H1 (cell line): ENCODE measurements around the gene SVIL. TPM values are rescaled to one million over a fixed set of nuclear protein-coding genes. Genes with fewer than 3 reads are reported as not detected.

Source experiments
- CTCF ChIA-PET: fragments of 300-600 bp; sonication (Branson Sonifier 250); formaldehyde crosslinking; loops from one replicate; lab custom pipeline; 2021; ENCODE audit not compliant: partially characterized antibody; lab: Charles Lee
- POLR2A ChIA-PET: fragments of 300-600 bp; sonication (Branson Sonifier 250); formaldehyde crosslinking; loops from one replicate; lab custom pipeline; 2021; ENCODE audit warnings: inconsistent platforms; ENCODE audit not compliant: partially characterized antibody; lab: Charles Lee
- DNase-seq, 2 experiments: peaks; one replicate each; pipeline versions ENCODE4 v3.0.0 to v3.0.0-alpha.2; 2010 to 2022; ENCODE audit warnings: low spot score in 2 of 2, low read depth in 1 of 2, mixed read lengths in 1 of 2
- FAIRE-seq: peaks from 2 replicates; lab custom pipeline; 2011; peaks lifted over from hg19 to GRCh38; lab: Jason Lieb, UNC
- H2AFZ ChIP-seq: 2 replicates; pipeline ENCODE4 v1.8.1; 2012; ENCODE audit warnings: low read length, inconsistent platforms
- H2AK5ac ChIP-seq: 2 replicates; pipeline ENCODE4 v1.6.1; 2013; ENCODE audit warnings: low read depth, low read length
- H2BK120ac ChIP-seq: replicated peaks from 2 replicates; pipeline ENCODE3; 2013; ENCODE audit warnings: low read depth, low read length, inconsistent platforms
- H2BK12ac ChIP-seq: 2 replicates; pipeline ENCODE4 v1.6.1; 2013; ENCODE audit warnings: low read depth, low read length
- H2BK15ac ChIP-seq: 2 replicates; pipeline ENCODE4 v1.6.1; 2013; ENCODE audit warnings: low read length
- H2BK20ac ChIP-seq: 2 replicates; pipeline ENCODE4 v1.6.1; 2013; ENCODE audit warnings: low read length
- H2BK5ac ChIP-seq: 2 replicates; pipeline ENCODE4 v1.6.1; 2013; ENCODE audit warnings: low read depth, low read length
- H3K14ac ChIP-seq: 2 replicates; pipeline ENCODE4 v1.6.1; 2013; ENCODE audit warnings: inconsistent platforms; ENCODE audit not compliant: insufficient read length
- H3K18ac ChIP-seq: 2 replicates; pipeline ENCODE4 v1.6.1; 2013; ENCODE audit warnings: low read length; ENCODE audit errors: extremely low read depth
- H3K23ac ChIP-seq: 2 replicates; pipeline ENCODE4 v1.6.1; 2013; ENCODE audit warnings: inconsistent platforms; ENCODE audit not compliant: insufficient read length
- H3K23me2 ChIP-seq: 2 replicates; pipeline ENCODE4 v1.6.1; 2013; ENCODE audit warnings: low read depth, low read length
- H3K27ac ChIP-seq: 2 replicates; pipeline ENCODE4 v1.6.1; 2011; ENCODE audit warnings: low read depth, low read length, inconsistent platforms
- H3K27me3 ChIP-seq, 4 experiments: replicated peaks in 1 of 4; 1 replicate in 1 of 4; 2 replicates in 3 of 4; pipeline versions ENCODE4 v1.6.1 to v1.8.1; 2011 to 2013; ENCODE audit warnings: low read length in 3 of 4, mild to moderate bottlenecking in 3 of 4, inconsistent platforms in 2 of 4, mixed read lengths in 2 of 4, moderate library complexity in 1 of 4; ENCODE audit not compliant: control insufficient read depth in 3 of 4, insufficient read depth in 3 of 4; ENCODE audit errors: extremely low read depth in 1 of 4
- H3K36me3 ChIP-seq, 4 experiments: 2 replicates each; pipeline versions ENCODE4 v1.6.1 to v1.8.1; 2011 to 2013; ENCODE audit warnings: mild to moderate bottlenecking in 4 of 4, low read length in 3 of 4, moderate library complexity in 2 of 4, control low read depth in 1 of 4, inconsistent platforms in 1 of 4; ENCODE audit not compliant: insufficient read depth in 4 of 4, control insufficient read depth in 2 of 4
- H3K4ac ChIP-seq: replicated peaks from 2 replicates; pipeline ENCODE3; 2013; ENCODE audit warnings: low read length, low read depth, mixed read lengths, inconsistent platforms; ENCODE audit not compliant: insufficient read length
- H3K4me1 ChIP-seq, 4 experiments: replicated peaks in 1 of 4; 1 replicate in 1 of 4; 2 replicates in 3 of 4; pipeline versions ENCODE4 v1.6.1 to v1.8.1; 2011 to 2013; ENCODE audit warnings: low read length in 3 of 4, inconsistent platforms in 2 of 4, mixed read lengths in 1 of 4; ENCODE audit not compliant: insufficient read depth in 4 of 4, control insufficient read depth in 3 of 4
- H3K4me2 ChIP-seq, 2 experiments: 2 replicates each; pipeline versions ENCODE4 v1.6.1 to v1.8.1; 2011 to 2013; ENCODE audit warnings: low read depth in 2 of 2, low read length in 2 of 2, control low read depth in 1 of 2, inconsistent platforms in 1 of 2, mild to moderate bottlenecking in 1 of 2; ENCODE audit not compliant: insufficient read depth in 1 of 2
- H3K4me3 ChIP-seq, 4 experiments: fragments of 200-600, 300-600 bp in 1 of 4; sonication (generic), shearing (Covaris generic), sonication (Bioruptor Twin) in 1 of 4; 2 replicates each; pipeline versions ENCODE4 v1.5.1 to v1.8.1; 2011 to 2016; ENCODE audit warnings: low read length in 4 of 4, low read depth in 3 of 4, control low read depth in 2 of 4, inconsistent platforms in 2 of 4, mild to moderate bottlenecking in 2 of 4, mixed read lengths in 1 of 4, moderate library complexity in 1 of 4; ENCODE audit not compliant: insufficient read depth in 2 of 4; ENCODE audit errors: extremely low read depth in 1 of 4
- H3K56ac ChIP-seq: replicated peaks from 2 replicates; pipeline ENCODE3; 2013; ENCODE audit warnings: low read depth, mild to moderate bottlenecking, mixed read lengths, low read length, inconsistent platforms; ENCODE audit not compliant: insufficient read length
- H3K79me1 ChIP-seq: 2 replicates; pipeline ENCODE4 v1.6.1; 2013; ENCODE audit warnings: low read depth, low read length, control low read depth
- H3K79me2 ChIP-seq, 2 experiments: 2 replicates each; pipeline versions ENCODE4 v1.6.1 to v1.8.1; 2012 to 2013; ENCODE audit warnings: low read length in 2 of 2, mild to moderate bottlenecking in 2 of 2, inconsistent platforms in 1 of 2; ENCODE audit not compliant: insufficient read depth in 2 of 2, control insufficient read depth in 1 of 2
- H3K9ac ChIP-seq, 4 experiments: replicated peaks in 1 of 4; 1 replicate in 1 of 4; 2 replicates in 3 of 4; pipeline versions ENCODE4 v1.6.1 to v1.8.1; 2011 to 2013; ENCODE audit warnings: low read depth in 3 of 4, low read length in 3 of 4, control low read depth in 2 of 4, mild to moderate bottlenecking in 2 of 4, moderate library complexity in 2 of 4, inconsistent platforms in 1 of 4; ENCODE audit errors: extremely low read depth in 1 of 4
- H3K9me3 ChIP-seq, 2 experiments: 2 replicates each; pipeline versions ENCODE4 v1.6.1 to v1.8.1; 2012 to 2013; ENCODE audit warnings: mild to moderate bottlenecking in 2 of 2, moderate library complexity in 2 of 2, control low read depth in 1 of 2, inconsistent platforms in 1 of 2, low read depth in 1 of 2, low read length in 1 of 2, mixed read lengths in 1 of 2; ENCODE audit not compliant: insufficient read depth in 2 of 2
- H4K20me1 ChIP-seq, 2 experiments: replicated peaks in 1 of 2; 2 replicates each; pipeline versions ENCODE3 to v1.8.1; 2011 to 2013; ENCODE audit warnings: inconsistent platforms in 2 of 2, low read length in 2 of 2, mild to moderate bottlenecking in 1 of 2; ENCODE audit not compliant: insufficient read depth in 2 of 2, control insufficient read depth in 1 of 2
- H4K5ac ChIP-seq: 2 replicates; pipeline ENCODE4 v1.6.1; 2013; ENCODE audit warnings: low read length, low read depth, mixed read lengths, inconsistent platforms; ENCODE audit not compliant: insufficient read length
- H4K8ac ChIP-seq: 2 replicates; pipeline ENCODE4 v1.8.0; 2013; ENCODE audit warnings: mild to moderate bottlenecking, moderate library complexity, low read length, inconsistent platforms; ENCODE audit not compliant: insufficient read depth; ENCODE audit errors: extremely low read depth
- H4K91ac ChIP-seq: replicated peaks from 2 replicates; pipeline ENCODE3; 2013; ENCODE audit warnings: low read length, mixed read lengths, inconsistent platforms; ENCODE audit not compliant: insufficient read length
- CHD1 ChIP-seq: IDR thresholded peaks from 2 replicates; pipeline ENCODE4 v1.6.1; 2012; ENCODE audit warnings: low read depth, low read length, improper control_type of control experiment
- NANOG ChIP-seq: IDR thresholded peaks from 2 replicates; pipeline ENCODE4 v1.6.1; 2011; ENCODE audit warnings: low read length, low read depth, mild to moderate bottlenecking, inconsistent platforms; ENCODE audit not compliant: insufficient read depth, poor library complexity, severe bottlenecking
- WGBS, 2 experiments: shearing (Covaris generic) in 1 of 2; methylation state at CpG; one replicate each; pipeline versions ENCODE4 v1.1.6 to v1.1.7; 2013 to 2015; ENCODE audit warnings: low lambda C conversion rate in 2 of 2, mixed read lengths in 2 of 2, inconsistent platforms in 1 of 2, low coverage in 1 of 2, missing lambda C conversion rate in 1 of 2; ENCODE audit not compliant: insufficient replicate concordance in 2 of 2, insufficient coverage in 1 of 2, insufficient read length in 1 of 2; ENCODE audit errors: extremely low coverage in 1 of 2, missing lambda C conversion rate in 1 of 2; 5-methylcytosine and 5-hydroxymethylcytosine counted together
- polyA plus RNA-seq, 7 experiments: library from polyadenylated mRNA; depleted of rRNA in 3 of 7; stranded (reverse) in 5 of 7; unstranded in 2 of 7; fragments of >200 nt in 5 of 7; fragments of 200-250 nt in 2 of 7; gene quantifications; 1 replicate in 5 of 7; 2 replicates in 1 of 7; 4 replicates in 1 of 7; pipeline versions ENCODE4 v1.2.1 to v1.2.3, GENCODE V29; 2011 to 2013; ENCODE audit warnings: missing spikeins in 2 of 7, mixed read lengths in 2 of 7
- total RNA-seq: library from RNA; stranded (reverse); fragmentation: NEBNext Ultra II Directional; extraction: Animal tissue kit (Norgen Biotek cat#: 25700); gene quantifications from 2 replicates; pipeline ENCODE4 v1.2.1, GENCODE V29; 2021

SVIL gene
- total and polyA plus RNA-seq, 2 of the 8 experiments (the other 6 are each of a cell fraction or from before 2014, with no cell fraction given): 4.7 to 15.4 TPM

DNA sequence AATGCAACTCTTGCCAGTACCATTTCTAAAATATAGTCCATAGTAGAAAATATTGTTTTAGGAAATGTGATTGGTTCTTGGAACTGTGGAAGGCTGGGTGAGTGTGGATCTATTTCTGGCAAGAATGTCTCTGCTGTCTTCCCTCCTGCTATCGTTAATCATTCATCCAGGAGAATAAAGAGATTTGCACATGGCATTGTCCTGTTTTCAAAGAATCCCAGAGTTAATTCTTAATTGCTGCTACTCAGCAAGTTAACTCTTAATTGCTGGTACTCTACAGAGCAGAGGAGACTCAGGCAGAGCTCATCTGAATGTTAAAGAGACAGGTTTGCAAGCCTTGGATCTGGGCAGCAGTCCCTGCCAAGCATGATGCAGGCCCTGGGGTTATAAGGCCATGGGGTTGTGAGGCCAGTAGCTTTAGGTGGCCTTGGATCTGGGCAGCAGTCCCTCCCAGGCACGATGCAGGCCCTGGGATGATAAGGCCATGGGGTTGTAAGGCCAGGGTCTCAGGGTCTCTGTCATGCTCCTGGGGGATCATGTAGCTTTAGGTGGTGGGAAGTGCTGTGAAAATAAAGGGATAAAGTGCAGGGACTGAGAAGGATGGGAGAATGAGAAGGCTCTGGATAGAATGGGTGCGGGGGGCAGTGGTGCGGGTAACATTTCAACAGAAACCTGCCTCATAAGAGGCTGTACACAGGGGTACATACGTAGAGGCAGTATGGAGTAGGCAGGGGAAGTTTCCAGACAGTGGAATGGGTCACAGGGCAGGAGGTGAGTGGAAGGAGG lies 162.3 kb downstream of the SVIL start:
- H3K27me3 ChIP-seq: no peaks in the 10 kb centered on the region
- no peak overlapping the region for H3K56ac ChIP-seq
- H3K4me1 ChIP-seq: no peaks in the 10 kb centered on the region; a peak in 2 of 7 replicates
- no peaks in the 10 kb centered on the region for H3K79me1 ChIP-seq
- H3K4me2 ChIP-seq: no peak overlapping the region
- no peak overlapping the region for H3K14ac ChIP-seq
- POLR2A ChIA-PET: interaction anchor here (1.5 kb wide), 1 partner anchor 24 kb away, joined by 5 read pairs; no protein-coding TSS in a partner anchor
- no peak overlapping the region for H2BK20ac ChIP-seq
- no peak overlapping the region for H2BK15ac ChIP-seq
- no peak overlapping the region for H4K91ac ChIP-seq
- no peak for DNase-seq
- H3K9me3 ChIP-seq: no peaks in the 10 kb centered on the region
- 94% methylated on average over 5 of the region's 5 CpGs; no CpG with 5 or more reads in 1 of the 2 experiments for WGBS, 2 experiments
- no peaks in the 10 kb centered on the region for H3K23me2 ChIP-seq
- H2BK120ac ChIP-seq: no peak overlapping the region
- no peak overlapping the region for H3K23ac ChIP-seq
- no peak overlapping the region for H2BK5ac ChIP-seq
- no peak overlapping the region for H3K27ac ChIP-seq
- FAIRE-seq: no peak
- TF ChIP-seq NANOG (peak; percentile 12), CHD1 (no peak)
- CTCF ChIA-PET: interaction anchor here (0.6 to 5.3 kb wide), 9 partner anchors 9 to 477 kb away, joined by 3 to 25 read pairs (median 3); no protein-coding TSS in a partner anchor
- H3K18ac ChIP-seq: no peak overlapping the region
- H3K4me3 ChIP-seq: no peak overlapping the region
- H2AFZ ChIP-seq: no peak overlapping the region
- H3K79me2 ChIP-seq: no peaks in the 10 kb centered on the region
- H2BK12ac ChIP-seq: no peak overlapping the region
- peak overlapping the region; percentile 11; the same call in 1 of the 2 replicates for H4K8ac ChIP-seq
- H3K36me3 ChIP-seq: peaks cover 0 to 6% (median 0%) of the 10 kb centered on the region in 4 experiments; a peak in 1 of 8 replicates
- H3K9ac ChIP-seq: no peak overlapping the region
- H4K5ac ChIP-seq: no peak overlapping the region
- peaks cover 0 to 3% of the 10 kb centered on the region in 2 experiments for H4K20me1 ChIP-seq
- H3K4ac ChIP-seq: no peak overlapping the region
- no peak overlapping the region for H2AK5ac ChIP-seq
